Muscle of leg (tissue), 11 donors: ENCODE results near the gene RNF175. TPM values are rescaled to one million over a fixed set of nuclear protein-coding genes. Genes with fewer than 3 reads are reported as not detected.
"Not testable (repeated sequence)": the region's sequence is repeated elsewhere in the genome, so short reads cannot be mapped to it uniquely, and the experiment has no call there.

Source experiments
- DNase-seq: peaks from one replicate; pipeline ENCODE4 v3.0.0; 2013
- H3K27ac ChIP-seq: one replicate; pipeline ENCODE4 v1.5.1; 2013; ENCODE audit warnings: mild to moderate bottlenecking, low read length, control low read depth
- H3K27me3 ChIP-seq: one replicate; pipeline ENCODE4 v1.6.1; 2013; ENCODE audit warnings: low read length; ENCODE audit not compliant: control insufficient read depth, insufficient read depth
- H3K36me3 ChIP-seq: one replicate; pipeline ENCODE4 v1.6.1; 2013; ENCODE audit warnings: low read length; ENCODE audit not compliant: control insufficient read depth, insufficient read depth
- H3K4me1 ChIP-seq: one replicate; pipeline ENCODE4 v1.6.1; 2013; ENCODE audit warnings: low read length; ENCODE audit not compliant: control insufficient read depth, insufficient read depth
- H3K4me3 ChIP-seq: one replicate; pipeline ENCODE4 v1.5.1; 2013; ENCODE audit warnings: low read length, control low read depth
- H3K9me3 ChIP-seq: replicated peaks from 2 replicates; pipeline ENCODE4 v1.6.1; 2013; ENCODE audit warnings: low read depth, low read length; ENCODE audit not compliant: control insufficient read depth
- WGBS: methylation state at CpG from one replicate; pipeline ENCODE4 v1.1.5; 2013; ENCODE audit warnings: missing lambda C conversion rate; ENCODE audit not compliant: insufficient coverage; 5-methylcytosine and 5-hydroxymethylcytosine counted together
- polyA plus RNA-seq, 8 donors: library from polyadenylated mRNA; unstranded; fragments of 120-200 nt; gene quantifications; one replicate each; pipeline versions ENCODE4 v1.2.1 to v1.2.3, GENCODE V29; 2013; ENCODE audit warnings: inconsistent platforms in 1 of 8, low replicate concordance in 1 of 8; ENCODE audit not compliant: insufficient read length in 8 of 8, insufficient read depth in 1 of 8
- total RNA-seq: library from RNA; stranded (reverse); fragments of 120-200 nt; gene quantifications from one replicate; pipeline ENCODE4 v1.2.4, GENCODE V29; 2013

The RNF175 gene
- total and polyA plus RNA-seq, 9 donors = 0.39 to 2.2 (median 0.96) TPM

GRCh38 chr4:153684971-153685371 is 74.9 kb downstream of the RNF175 start:
- Histone ChIP-seq H3K36me3 (no peaks in the 10 kb centered on the region), H3K4me3 (peak overlapping the region; percentile 68), H3K27me3 (peaks cover 22% of the 10 kb centered on the region), H3K27ac (no peak overlapping the region), H3K4me1 (peaks cover 17% of the 10 kb centered on the region), H3K9me3 (peaks cover 4% of the 10 kb centered on the region)
- 20% methylated on average over 2 of the region's 9 CpGs for whole genome bisulfite sequencing
- DNase-seq = no peak

GRCh38 chr4:153684182-153684970 is 75.4 kb downstream of the RNF175 start, which contains the start of gene TLR2:
TSS of gene TLR2 (plus strand) at chr4:153684280. CDS start at chr4:153702908, 18,628 bp downstream.
- no peaks in the 10 kb centered on the region for H3K36me3 ChIP-seq
- peaks cover 22% of the 10 kb centered on the region for H3K27me3 ChIP-seq
- H3K9me3 ChIP-seq = peaks cover 4% of the 10 kb centered on the region
- WGBS = under 1% methylated on average over 70 of the region's 75 CpGs
- H3K4me3 ChIP-seq = peak within 1 kb of the TSS; percentile 68
- DNase-seq = peak; percentile 70
- peaks cover 17% of the 10 kb centered on the region for H3K4me1 ChIP-seq
- no peak within 1 kb of the TSS for H3K27ac ChIP-seq

- peaks cover 22% of the 10 kb centered on the region for H3K27me3 ChIP-seq
- H3K36me3 ChIP-seq = no peaks in the 10 kb centered on the region
- H3K9me3 ChIP-seq = peaks cover 2% of the 10 kb centered on the region
- H3K4me1 ChIP-seq = peaks cover 17% of the 10 kb centered on the region
- 7% methylated on average over 27 of the region's 27 CpGs for WGBS
- no peak for DNase-seq
- H3K27ac ChIP-seq = no peak overlapping the region
- H3K4me3 ChIP-seq = peak overlapping the region; percentile 68
Observed at GRCh38 chr4:153683763-153684181, 76.1 kb downstream of the RNF175 start.

- H3K9me3 ChIP-seq = peaks cover 6% of the 10 kb centered on the region
- no peak for DNase-seq
- peaks cover 14% of the 10 kb centered on the region for H3K27me3 ChIP-seq
- peaks cover 10% of the 10 kb centered on the region for H3K4me1 ChIP-seq
- WGBS = 72% methylated on average over 5 of the region's 6 CpGs
- H3K4me3 ChIP-seq = no peak overlapping the region
- no peak overlapping the region for H3K27ac ChIP-seq
- no peaks in the 10 kb centered on the region for H3K36me3 ChIP-seq
Observed at GRCh38 chr4:153679486-153679885, 80.3 kb downstream of the RNF175 start.

- H3K36me3 ChIP-seq = no peaks in the 10 kb centered on the region
- H3K27me3 ChIP-seq = no peaks in the 10 kb centered on the region
- WGBS = no CpG with 5 or more reads among the region's 1 CpG
- H3K4me3 ChIP-seq = no peak overlapping the region
- peak; percentile 30 for DNase-seq
- H3K9me3 ChIP-seq = peaks cover 6% of the 10 kb centered on the region
- H3K27ac ChIP-seq = no peak overlapping the region
- no peaks in the 10 kb centered on the region for H3K4me1 ChIP-seq
Observed at GRCh38 chr4:153676984-153677383, 82.8 kb downstream of the RNF175 start.

- Histone ChIP-seq H3K9me3 (peaks cover 6% of the 10 kb centered on the region), H3K27ac (no peak overlapping the region), H3K4me3 (no peak overlapping the region), H3K27me3 (no peaks in the 10 kb centered on the region), H3K36me3 (no peaks in the 10 kb centered on the region), H3K4me1 (no peaks in the 10 kb centered on the region)
- DNase-seq = no peak
- WGBS = no CpG with 5 or more reads among the region's 5 CpGs
Observed at GRCh38 chr4:153676486-153676885, 83.3 kb downstream of the RNF175 start.

- H3K4me3 ChIP-seq = no peak overlapping the region
- no peaks in the 10 kb centered on the region for H3K4me1 ChIP-seq
- H3K27me3 ChIP-seq = peaks cover 2% of the 10 kb centered on the region
- H3K36me3 ChIP-seq = no peaks in the 10 kb centered on the region
- no peaks in the 10 kb centered on the region for H3K9me3 ChIP-seq
- no CpG with 5 or more reads among the region's 3 CpGs for WGBS
- DNase-seq = no peak
- no peak overlapping the region for H3K27ac ChIP-seq
Observed at GRCh38 chr4:153669838-153670237, 90.0 kb downstream of the RNF175 start.

GRCh38 chr4:153668647-153669046 is 91.2 kb downstream of the RNF175 start:
- Histone ChIP-seq H3K4me3 (no peak overlapping the region), H3K27ac (no peak overlapping the region), H3K4me1 (no peaks in the 10 kb centered on the region), H3K27me3 (peaks cover 2% of the 10 kb centered on the region), H3K9me3 (no peaks in the 10 kb centered on the region), H3K36me3 (no peaks in the 10 kb centered on the region)
- no CpG with 5 or more reads among the region's 2 CpGs for WGBS
- no peak for DNase-seq

- H3K4me1 ChIP-seq, H3K9me3 ChIP-seq, H3K27me3 ChIP-seq, H3K27ac ChIP-seq, H3K4me3 ChIP-seq, H3K36me3 ChIP-seq, DNase-seq: not testable (repeated sequence)
- WGBS = 40% methylated on average over 1 of the region's 1 CpG
Observed at GRCh38 chr4:153666505-153666904, 93.3 kb downstream of the RNF175 start.

GRCh38 chr4:153663667-153664066 is 96.2 kb downstream of the RNF175 start:
- WGBS = no CpG with 5 or more reads among the region's 1 CpG
- Histone ChIP-seq H3K27me3 (peaks cover 1% of the 10 kb centered on the region), H3K4me1 (peaks cover 3% of the 10 kb centered on the region), H3K9me3 (no peaks in the 10 kb centered on the region), H3K4me3 (no peak overlapping the region), H3K36me3 (no peaks in the 10 kb centered on the region), H3K27ac (no peak overlapping the region)
- DNase-seq = no peak
